Astrocyte of the spinal cord (primary cell): ENCODE data around the gene CCL23.

Source experiments
- DNase-seq: peaks from one replicate; pipeline ENCODE4 v3.0.0; 2011; ENCODE audit warnings: low read depth, low spot score
- H3K4me3 ChIP-seq: 2 replicates; pipeline ENCODE4 v1.5.1; 2011; ENCODE audit warnings: low read depth, mild to moderate bottlenecking, low read length, moderate library complexity
- in situ Hi-C: cut with HindIII; loops from 2 replicates; pipeline ENCODE4 v1.10.0; 2017; ENCODE audit warnings: low sequenced_read_pairs
- TF ChIP-seq, protein P1 (sequence below): IDR thresholded peaks from 2 replicates; pipeline ENCODE4 v1.5.1; 2012; ENCODE audit warnings: low read depth, mild to moderate bottlenecking, low read length, inconsistent platforms

CCL23 gene

GRCh38 chr17:36017799-36018198 lies at the start of gene CCL23:
TSS of gene CCL23 (minus strand) at chr17:36017972. CDS start at chr17:36017897, 75 bp downstream.
- in situ Hi-C loops: no loop called here
- TF ChIP-seq, protein P1, sequence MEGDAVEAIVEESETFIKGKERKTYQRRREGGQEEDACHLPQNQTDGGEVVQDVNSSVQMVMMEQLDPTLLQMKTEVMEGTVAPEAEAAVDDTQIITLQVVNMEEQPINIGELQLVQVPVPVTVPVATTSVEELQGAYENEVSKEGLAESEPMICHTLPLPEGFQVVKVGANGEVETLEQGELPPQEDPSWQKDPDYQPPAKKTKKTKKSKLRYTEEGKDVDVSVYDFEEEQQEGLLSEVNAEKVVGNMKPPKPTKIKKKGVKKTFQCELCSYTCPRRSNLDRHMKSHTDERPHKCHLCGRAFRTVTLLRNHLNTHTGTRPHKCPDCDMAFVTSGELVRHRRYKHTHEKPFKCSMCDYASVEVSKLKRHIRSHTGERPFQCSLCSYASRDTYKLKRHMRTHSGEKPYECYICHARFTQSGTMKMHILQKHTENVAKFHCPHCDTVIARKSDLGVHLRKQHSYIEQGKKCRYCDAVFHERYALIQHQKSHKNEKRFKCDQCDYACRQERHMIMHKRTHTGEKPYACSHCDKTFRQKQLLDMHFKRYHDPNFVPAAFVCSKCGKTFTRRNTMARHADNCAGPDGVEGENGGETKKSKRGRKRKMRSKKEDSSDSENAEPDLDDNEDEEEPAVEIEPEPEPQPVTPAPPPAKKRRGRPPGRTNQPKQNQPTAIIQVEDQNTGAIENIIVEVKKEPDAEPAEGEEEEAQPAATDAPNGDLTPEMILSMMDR: no peak
- H3K4me3 ChIP-seq: no peak within 1 kb of the TSS
- no peak for DNase-seq

GRCh38 chr17:36066365-36066985 lies 48.7 kb upstream of the CCL23 start:
- DNase-seq: no peak
- H3K4me3 ChIP-seq: no peak overlapping the region
- TF ChIP-seq, protein P1: no peak
- in situ Hi-C loops: no loop called here

- no peak for DNase-seq
- H3K4me3 ChIP-seq: no peak within 1 kb of the TSS
- in situ Hi-C loops: no loop called here
- TF ChIP-seq, protein P1: no peak
Observed at GRCh38 chr17:36063786-36064541, 46.2 kb upstream of the CCL23 start, which contains the start of gene CCL18. TSS of gene CCL18 (plus strand) at chr17:36064272. CDS start at chr17:36064343, 71 bp downstream.

- no peak overlapping the region for H3K4me3 ChIP-seq
- in situ Hi-C loops: no loop called here
- TF ChIP-seq, protein P1: no peak
- DNase-seq: no peak
Observed at GRCh38 chr17:36060816-36061215, 43.0 kb upstream of the CCL23 start.

DNA sequence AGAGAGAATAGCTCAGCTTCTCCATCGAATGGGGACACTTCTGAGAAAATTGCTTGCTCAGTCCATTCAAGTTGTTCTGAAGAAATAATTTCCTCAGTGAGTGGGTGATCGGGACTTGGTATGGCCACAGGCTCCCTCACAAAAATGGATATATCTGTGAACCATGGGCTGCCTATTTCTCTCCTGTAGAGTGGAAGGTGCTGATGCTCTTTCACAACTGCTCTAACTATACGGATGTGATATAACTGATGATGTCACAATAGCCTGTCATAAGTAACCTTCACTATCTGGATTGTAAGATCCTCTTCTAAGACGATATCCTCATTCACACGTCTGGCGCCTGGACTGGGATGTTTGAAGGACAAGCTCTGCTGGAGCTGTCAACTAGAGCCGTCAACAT lies 41.6 kb upstream of the CCL23 start:
- no peak for DNase-seq
- in situ Hi-C loops: no loop called here
- H3K4me3 ChIP-seq: no peak overlapping the region
- TF ChIP-seq, protein P1: no peak

DNA sequence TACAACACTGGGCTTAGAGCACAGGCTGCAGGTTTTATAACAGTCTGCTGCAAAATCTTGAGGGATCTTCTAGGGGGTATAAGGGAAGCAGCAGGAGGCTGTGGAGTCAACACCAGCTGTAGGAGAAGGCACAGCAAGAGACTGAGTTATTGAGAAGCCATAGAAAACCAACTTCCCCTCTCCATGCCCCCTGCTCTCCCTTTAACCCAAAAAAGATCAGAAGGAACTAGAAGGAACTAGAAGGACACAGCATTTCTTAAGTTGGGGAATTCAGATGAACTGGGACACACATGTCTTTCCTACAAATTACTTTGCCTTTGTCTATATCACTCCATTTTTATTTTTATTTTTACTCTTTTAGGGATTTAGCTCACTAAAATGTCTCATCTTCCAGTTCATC lies 40.1 kb upstream of the CCL23 start:
- DNase-seq: no peak
- no peak overlapping the region for H3K4me3 ChIP-seq
- in situ Hi-C loops: no loop called here
- TF ChIP-seq, protein P1: no peak
